Measurements from ENCODE around the gene SDC3.

The SDC3 gene

GRCh38 chr1:30904962-30905335 is 3.6 kb downstream of the SDC3 start:
- TF ChIP-seq CTCF (IDR thresholded peaks at IDR 0.05; ENCODE audit: low read depth, low read length, missing control alignments) = no peak
- DNase-seq (ENCODE audit: extremely low read depth, low read depth) = no peak

GRCh38 chr1:30904191-30904961 is 4.2 kb downstream of the SDC3 start:
- no peak for TF ChIP-seq CTCF (IDR thresholded peaks at IDR 0.05; ENCODE audit: low read depth, low read length, missing control alignments)
- H3K4me3 ChIP-seq (replicated peaks; ENCODE audit: low read depth, low read length) = no peak overlapping the region
- no peak for DNase-seq (ENCODE audit: extremely low read depth, low read depth)

More at GRCh38 chr1:30904962-30905335, 3.6 kb downstream of the SDC3 start:
- no peak overlapping the region for H3K4me3 ChIP-seq (replicated peaks; ENCODE audit: low read depth, low read length)

- no peak overlapping the region for H3K4me3 ChIP-seq (replicated peaks; ENCODE audit: low read depth, low read length)
- TF ChIP-seq CTCF (IDR thresholded peaks at IDR 0.05; ENCODE audit: low read depth, low read length, missing control alignments) = no peak
- no peak for DNase-seq (ENCODE audit: extremely low read depth, low read depth)
Measured at GRCh38 chr1:30903343-30904034, 5.1 kb downstream of the SDC3 start.

- H3K4me3 ChIP-seq (replicated peaks; ENCODE audit: low read depth, low read length) = no peak overlapping the region
- DNase-seq (ENCODE audit: extremely low read depth, low read depth) = no peak
- no peak for TF ChIP-seq CTCF (IDR thresholded peaks at IDR 0.05; ENCODE audit: low read depth, low read length, missing control alignments)
Measured at GRCh38 chr1:30902593-30903290, 5.8 kb downstream of the SDC3 start.

- no peak overlapping the region for H3K4me3 ChIP-seq (replicated peaks; ENCODE audit: low read depth, low read length)
- no peak for TF ChIP-seq CTCF (IDR thresholded peaks at IDR 0.05; ENCODE audit: low read depth, low read length, missing control alignments)
- DNase-seq (ENCODE audit: extremely low read depth, low read depth) = no peak
Measured at GRCh38 chr1:30901798-30902581, 6.6 kb downstream of the SDC3 start.

GRCh38 chr1:30900931-30901560 is 7.5 kb downstream of the SDC3 start:
- DNase-seq (ENCODE audit: extremely low read depth, low read depth) = no peak
- H3K4me3 ChIP-seq (replicated peaks; ENCODE audit: low read depth, low read length) = no peak overlapping the region
- TF ChIP-seq CTCF (IDR thresholded peaks at IDR 0.05; ENCODE audit: low read depth, low read length, missing control alignments) = no peak
